ENCODE measurements around the gene RGL2. TPM values are rescaled to one million over a fixed set of nuclear protein-coding genes. Genes with fewer than 3 reads are reported as not detected.

RGL2 gene
- polyA plus RNA-seq, 1 of the 3 experiments (the other 2 are of a cell fraction) = 59.4 TPM

- Histone ChIP-seq H3K79me2 (ENCODE audit: insufficient read depth) (peaks cover 10% of the 10 kb centered on the region; the same call in 1 of the 2 replicates), H3K36me3 (replicated peaks in 1 of 2; ENCODE audit: control insufficient read depth in 1 of 2, insufficient read depth in 2 of 2, low read length in 1 of 2) (peaks cover 6 to 18% of the 10 kb centered on the region in 2 experiments), H3F3A (replicated peaks; ENCODE audit: insufficient read depth) (peaks cover 41% of the 10 kb centered on the region), H3K27ac (ENCODE audit: low read depth in 2 of 2, low read length in 1 of 2) (peak overlapping the region in 1 of 2 experiments; percentile 96; a peak in 2 of 4 replicates), H3K9me3 (no peaks in the 10 kb centered on the region), H3K4me2 (no peak overlapping the region), H4K20me1 (ENCODE audit: insufficient read depth) (no peaks in the 10 kb centered on the region), H3K4me3 (ENCODE audit: low read depth in 2 of 2, low read length in 1 of 2) (no peak overlapping the region), H2AFZ (ENCODE audit: low read depth) (no peak overlapping the region), H3K9me2 (no peaks in the 10 kb centered on the region), H3K4me1 (ENCODE audit: control insufficient read depth in 1 of 2, insufficient read depth in 2 of 2, low read depth in 1 of 2, low read length in 1 of 2) (peaks cover 21 to 30% of the 10 kb centered on the region in 2 experiments), H3K9ac (no peak overlapping the region), H3K27me3 (ENCODE audit: insufficient read depth) (no peaks in the 10 kb centered on the region)
- POLR2A ChIA-PET = no interaction called here
- TF ChIP-seq FOXM1 (IDR thresholded peaks at IDR 0.05; ENCODE audit: low read depth) = no peak
- TF ChIP-seq FOXJ3 (CRISPR knock-in tag; IDR thresholded peaks at IDR 0.05) = no peak
- TF ChIP-seq, protein P1, sequence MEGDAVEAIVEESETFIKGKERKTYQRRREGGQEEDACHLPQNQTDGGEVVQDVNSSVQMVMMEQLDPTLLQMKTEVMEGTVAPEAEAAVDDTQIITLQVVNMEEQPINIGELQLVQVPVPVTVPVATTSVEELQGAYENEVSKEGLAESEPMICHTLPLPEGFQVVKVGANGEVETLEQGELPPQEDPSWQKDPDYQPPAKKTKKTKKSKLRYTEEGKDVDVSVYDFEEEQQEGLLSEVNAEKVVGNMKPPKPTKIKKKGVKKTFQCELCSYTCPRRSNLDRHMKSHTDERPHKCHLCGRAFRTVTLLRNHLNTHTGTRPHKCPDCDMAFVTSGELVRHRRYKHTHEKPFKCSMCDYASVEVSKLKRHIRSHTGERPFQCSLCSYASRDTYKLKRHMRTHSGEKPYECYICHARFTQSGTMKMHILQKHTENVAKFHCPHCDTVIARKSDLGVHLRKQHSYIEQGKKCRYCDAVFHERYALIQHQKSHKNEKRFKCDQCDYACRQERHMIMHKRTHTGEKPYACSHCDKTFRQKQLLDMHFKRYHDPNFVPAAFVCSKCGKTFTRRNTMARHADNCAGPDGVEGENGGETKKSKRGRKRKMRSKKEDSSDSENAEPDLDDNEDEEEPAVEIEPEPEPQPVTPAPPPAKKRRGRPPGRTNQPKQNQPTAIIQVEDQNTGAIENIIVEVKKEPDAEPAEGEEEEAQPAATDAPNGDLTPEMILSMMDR (IDR thresholded peaks at IDR 0.05) = no peak
- no peak for TF ChIP-seq SMC3 (IDR thresholded peaks at IDR 0.05; ENCODE audit: low read depth, low read length)
- no peak for TF ChIP-seq JUND (IDR thresholded peaks at IDR 0.05)
- no peak for TF ChIP-seq MAX (IDR thresholded peaks at IDR 0.05; ENCODE audit: low read depth)
- TF ChIP-seq EP300 (IDR thresholded peaks at IDR 0.05; ENCODE audit: borderline replicate concordance in 1 of 2, low read depth in 1 of 2, low read length in 1 of 2) = no peak
- TF ChIP-seq RFX5 (IDR thresholded peaks at IDR 0.05; ENCODE audit: low read length) = no peak
- no peak for TF ChIP-seq TCF12 (IDR thresholded peaks at IDR 0.05)
- CTCF ChIA-PET = interaction anchor here (0.8 to 7.3 kb wide), 5 partner anchors 11 to 280 kb away, joined by 3 to 96 read pairs (median 5); no protein-coding TSS in a partner anchor
- WGBS (ENCODE audit: low lambda C conversion rate) = 70% methylated on average over 6 of the region's 6 CpGs
- no peak for DNase-seq
These were observed 47.2 kb downstream of the RGL2 start for GRCh38 chr6:33251395-33252012.

DNA sequence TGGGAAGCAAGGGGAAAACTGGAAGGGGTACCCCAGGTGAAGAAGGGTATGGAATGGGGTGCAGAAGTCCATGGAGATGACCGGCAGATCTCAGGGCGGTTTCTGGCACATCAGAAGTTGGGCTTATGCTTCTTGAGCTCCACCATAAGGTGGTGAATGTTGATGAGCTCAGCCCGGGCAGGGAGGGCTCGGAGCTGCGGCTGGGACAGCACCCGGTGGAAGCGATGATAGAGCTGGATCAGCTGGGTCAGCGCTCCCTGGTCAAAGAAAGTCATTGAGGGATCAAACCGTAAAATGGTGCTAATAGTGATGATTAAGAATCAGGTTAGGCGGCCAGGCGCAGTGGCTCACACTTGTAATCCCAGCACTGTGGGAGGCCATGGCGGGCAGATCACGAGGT is 48.0 kb downstream of the RGL2 start:
- Histone ChIP-seq H3K36me3 (replicated peaks in 1 of 2; ENCODE audit: control insufficient read depth in 1 of 2, insufficient read depth in 2 of 2, low read length in 1 of 2) (peaks cover 6 to 16% of the 10 kb centered on the region in 2 experiments), H3K79me2 (ENCODE audit: insufficient read depth) (peaks cover 10% of the 10 kb centered on the region; the same call in 1 of the 2 replicates), H4K20me1 (ENCODE audit: insufficient read depth) (no peaks in the 10 kb centered on the region), H3K27me3 (ENCODE audit: insufficient read depth) (no peaks in the 10 kb centered on the region), H3K9ac (no peak overlapping the region), H3K4me2 (peak overlapping the region; percentile 97), H2AFZ (ENCODE audit: low read depth) (no peak overlapping the region), H3K9me3 (no peaks in the 10 kb centered on the region), H3K9me2 (no peaks in the 10 kb centered on the region), H3K4me3 (ENCODE audit: low read depth in 2 of 2, low read length in 1 of 2) (0 out of 4 replicates have a peak overlapping the region, but pooled peaks of 1 of the 2 experiments have one; percentile 71), H3K27ac (ENCODE audit: low read depth in 2 of 2, low read length in 1 of 2) (peak overlapping the region in 1 of 2 experiments; percentile 96; a peak in 2 of 4 replicates), H3K4me1 (ENCODE audit: control insufficient read depth in 1 of 2, insufficient read depth in 2 of 2, low read depth in 1 of 2, low read length in 1 of 2) (peaks cover 21 to 30% of the 10 kb centered on the region in 2 experiments), H3F3A (replicated peaks; ENCODE audit: insufficient read depth) (peaks cover 41% of the 10 kb centered on the region)
- ChIA-PET POLR2A (interaction anchor here (3.0 kb wide), 1 partner anchor 21 kb away, joined by 14 read pairs; the partner anchor contains the start of genes RPS18 and VPS52), CTCF (interaction anchor here (1.2 to 7.3 kb wide), 5 partner anchors 12 to 279 kb away, joined by 3 to 96 read pairs (median 5); no protein-coding TSS in a partner anchor)
- 97% methylated on average over 12 of the region's 13 CpGs for WGBS (ENCODE audit: low lambda C conversion rate)
- TF ChIP-seq, protein P2, sequence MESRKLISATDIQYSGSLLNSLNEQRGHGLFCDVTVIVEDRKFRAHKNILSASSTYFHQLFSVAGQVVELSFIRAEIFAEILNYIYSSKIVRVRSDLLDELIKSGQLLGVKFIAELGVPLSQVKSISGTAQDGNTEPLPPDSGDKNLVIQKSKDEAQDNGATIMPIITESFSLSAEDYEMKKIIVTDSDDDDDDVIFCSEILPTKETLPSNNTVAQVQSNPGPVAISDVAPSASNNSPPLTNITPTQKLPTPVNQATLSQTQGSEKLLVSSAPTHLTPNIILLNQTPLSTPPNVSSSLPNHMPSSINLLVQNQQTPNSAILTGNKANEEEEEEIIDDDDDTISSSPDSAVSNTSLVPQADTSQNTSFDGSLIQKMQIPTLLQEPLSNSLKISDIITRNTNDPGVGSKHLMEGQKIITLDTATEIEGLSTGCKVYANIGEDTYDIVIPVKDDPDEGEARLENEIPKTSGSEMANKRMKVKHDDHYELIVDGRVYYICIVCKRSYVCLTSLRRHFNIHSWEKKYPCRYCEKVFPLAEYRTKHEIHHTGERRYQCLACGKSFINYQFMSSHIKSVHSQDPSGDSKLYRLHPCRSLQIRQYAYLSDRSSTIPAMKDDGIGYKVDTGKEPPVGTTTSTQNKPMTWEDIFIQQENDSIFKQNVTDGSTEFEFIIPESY (IDR thresholded peaks at IDR 0.05; ENCODE audit: borderline replicate concordance, low read depth) = no peak
- no peak for TF ChIP-seq ELF1 (IDR thresholded peaks at IDR 0.05)
- TF ChIP-seq YY1 (IDR thresholded peaks at IDR 0.05; ENCODE audit: low read depth) = no peak
- DNase-seq = no peak
